Common myeloid progenitor, CD34-positive (primary cell): Measurements from ENCODE around the gene PLAGL2.

Experiments used
- CTCF ChIA-PET: fragments of 350-600 bp; sonication (Branson Sonifier 250); formaldehyde crosslinking; loops from one replicate; lab custom pipeline; 2021; ENCODE audit warnings: antibody characterized with exemption; lab: Charles Lee
- POLR2A ChIA-PET: fragments of 350-600 bp; sonication (Branson Sonifier 250); formaldehyde crosslinking; loops from one replicate; lab custom pipeline; 2021; ENCODE audit warnings: antibody characterized with exemption; lab: Charles Lee
- DNase-seq, 3 donors: peaks; one replicate each; pipeline versions ENCODE4 v3.0.0 to v3.0.0-alpha.2; 2013
- H3K27ac ChIP-seq, 2 experiments: 1 replicate in 1 of 2; 2 replicates in 1 of 2; pipeline ENCODE4 v1.7.0; 2013; ENCODE audit warnings: inconsistent platforms in 2 of 2, low read length in 2 of 2, mild to moderate bottlenecking in 2 of 2, low read depth in 1 of 2, moderate library complexity in 1 of 2; ENCODE audit not compliant: severe bottlenecking in 2 of 2, insufficient read depth in 1 of 2, poor library complexity in 1 of 2
- H3K27me3 ChIP-seq, 5 experiments: replicated peaks in 2 of 5; 1 replicate in 3 of 5; 2 replicates in 2 of 5; pipeline versions ENCODE4 v1.6.1 to v1.7.0; 2013; ENCODE audit warnings: low read length in 4 of 5, mild to moderate bottlenecking in 2 of 5, moderate library complexity in 2 of 5, inconsistent platforms in 1 of 5; ENCODE audit not compliant: insufficient read depth in 5 of 5, control insufficient read depth in 4 of 5
- H3K36me3 ChIP-seq, 4 experiments: 1 replicate in 2 of 4; 2 replicates in 2 of 4; pipeline versions ENCODE4 v1.6.1 to v1.7.0; 2013; ENCODE audit warnings: low read length in 3 of 4, control low read depth in 1 of 4, mild to moderate bottlenecking in 1 of 4; ENCODE audit not compliant: control insufficient read depth in 4 of 4, insufficient read depth in 4 of 4
- H3K4me1 ChIP-seq, 4 experiments: 1 replicate in 3 of 4; 2 replicates in 1 of 4; pipeline versions ENCODE4 v1.6.1 to v1.7.1; 2013; ENCODE audit warnings: low read length in 3 of 4, mild to moderate bottlenecking in 3 of 4, control low read depth in 1 of 4, inconsistent platforms in 1 of 4, moderate library complexity in 1 of 4; ENCODE audit not compliant: control insufficient read depth in 4 of 4, insufficient read depth in 4 of 4; ENCODE audit errors: control extremely low read depth in 1 of 4
- H3K4me3 ChIP-seq, 7 experiments: 1 replicate in 4 of 7; 2 replicates in 3 of 7; pipeline versions ENCODE4 v1.5.1 to v1.7.0; 2013; ENCODE audit warnings: mild to moderate bottlenecking in 7 of 7, low read length in 6 of 7, moderate library complexity in 6 of 7, inconsistent platforms in 2 of 7, low read depth in 2 of 7, control low read depth in 1 of 7; ENCODE audit not compliant: insufficient read depth in 4 of 7, control insufficient read depth in 1 of 7; ENCODE audit errors: extremely low read depth in 1 of 7
- H3K9me3 ChIP-seq, 5 experiments: 1 replicate in 4 of 5; 2 replicates in 1 of 5; pipeline versions ENCODE4 v1.6.1 to v1.7.1; 2013; ENCODE audit warnings: low read length in 4 of 5, mild to moderate bottlenecking in 2 of 5, inconsistent platforms in 1 of 5, low read depth in 1 of 5, moderate library complexity in 1 of 5; ENCODE audit not compliant: control insufficient read depth in 4 of 5, insufficient read depth in 2 of 5; ENCODE audit errors: control extremely low read depth in 1 of 5
- WGBS: methylation state at CpG from one replicate; pipeline ENCODE4 v1.1.5; 2013; ENCODE audit not compliant: insufficient coverage; 5-methylcytosine and 5-hydroxymethylcytosine counted together

Gene PLAGL2

GRCh38 chr20:32231245-32231644, 23.7 kb upstream of the PLAGL2 start:
- Histone ChIP-seq H3K27ac (no peak overlapping the region), H3K4me1 (peaks cover 2 to 16% (median 9%) of the 10 kb centered on the region in 4 experiments), H3K4me3 (no peak overlapping the region), H3K9me3 (no peaks in the 10 kb centered on the region), H3K27me3 (no peaks in the 10 kb centered on the region), H3K36me3 (peaks cover 3 to 77% (median 56%) of the 10 kb centered on the region in 4 experiments)
- 95% methylated on average over 4 of the region's 4 CpGs for WGBS
- POLR2A ChIA-PET: no interaction called here
- CTCF ChIA-PET: interaction anchor here (1.1 to 1.8 kb wide), 2 partner anchors 8 to 10 kb away, joined by 3 to 6 read pairs; no protein-coding TSS in a partner anchor
- DNase-seq: no peak

GRCh38 chr20:32230707-32231106, 23.2 kb upstream of the PLAGL2 start:
- 96% methylated on average over 13 of the region's 13 CpGs for WGBS
- POLR2A ChIA-PET: no interaction called here

GRCh38 chr20:32229251-32229747, 21.8 kb upstream of the PLAGL2 start:
- no peak overlapping the region for H3K4me3 ChIP-seq
- no peaks in the 10 kb centered on the region for H3K9me3 ChIP-seq
- peaks cover 2 to 15% (median 9%) of the 10 kb centered on the region in 4 experiments for H3K4me1 ChIP-seq
- H3K36me3 ChIP-seq: peaks cover 6 to 63% (median 45%) of the 10 kb centered on the region in 4 experiments
- CTCF ChIA-PET: no interaction called here
- no peak for DNase-seq
- 97% methylated on average over 5 of the region's 5 CpGs for WGBS
- no peaks in the 10 kb centered on the region for H3K27me3 ChIP-seq
- H3K27ac ChIP-seq: no peak overlapping the region
- POLR2A ChIA-PET: no interaction called here

More at GRCh38 chr20:32230707-32231106, 23.2 kb upstream of the PLAGL2 start:
- Histone ChIP-seq H3K4me3 (no peak overlapping the region), H3K27me3 (no peaks in the 10 kb centered on the region), H3K27ac (no peak overlapping the region), H3K36me3 (peaks cover 3 to 72% (median 55%) of the 10 kb centered on the region in 4 experiments), H3K4me1 (peaks cover 2 to 16% (median 9%) of the 10 kb centered on the region in 4 experiments), H3K9me3 (no peaks in the 10 kb centered on the region)
- no peak for DNase-seq
- CTCF ChIA-PET: interaction anchor here (1.1 kb wide), 1 partner anchor 10 kb away, joined by 3 read pairs; no protein-coding TSS in a partner anchor

- ChIA-PET CTCF (no interaction called here), POLR2A (no interaction called here)
- Histone ChIP-seq H3K4me3 (no peak overlapping the region), H3K36me3 (peaks cover 6 to 60% (median 44%) of the 10 kb centered on the region in 4 experiments), H3K9me3 (no peaks in the 10 kb centered on the region), H3K27me3 (no peaks in the 10 kb centered on the region), H3K27ac (no peak overlapping the region), H3K4me1 (peaks cover 2 to 12% (median 9%) of the 10 kb centered on the region in 4 experiments)
- WGBS: 94% methylated on average over 19 of the region's 22 CpGs
- DNase-seq: no peak
Observed at GRCh38 chr20:32227744-32228688, 20.5 kb upstream of the PLAGL2 start.

GRCh38 chr20:32227306-32227705, 19.8 kb upstream of the PLAGL2 start:
- H3K4me1 ChIP-seq: peaks cover 2 to 9% (median 7%) of the 10 kb centered on the region in 4 experiments

GRCh38 chr20:32226391-32226790, 18.8 kb upstream of the PLAGL2 start:
- H3K9me3 ChIP-seq: no peaks in the 10 kb centered on the region
- no peak overlapping the region for H3K4me3 ChIP-seq
- WGBS: no CpG with 5 or more reads among the region's 1 CpG
- no peak for DNase-seq
- ChIA-PET POLR2A (no interaction called here), CTCF (no interaction called here)
- peaks cover 10 to 58% (median 47%) of the 10 kb centered on the region in 4 experiments for H3K36me3 ChIP-seq
- no peaks in the 10 kb centered on the region for H3K27me3 ChIP-seq
- no peak overlapping the region for H3K27ac ChIP-seq
- H3K4me1 ChIP-seq: no peaks in the 10 kb centered on the region

More at GRCh38 chr20:32227306-32227705, 19.8 kb upstream of the PLAGL2 start:
- WGBS: 97% methylated on average over 4 of the region's 7 CpGs
- H3K4me3 ChIP-seq: no peak overlapping the region
- H3K36me3 ChIP-seq: peaks cover 10 to 60% (median 46%) of the 10 kb centered on the region in 4 experiments
- CTCF ChIA-PET: no interaction called here
- H3K27me3 ChIP-seq: no peaks in the 10 kb centered on the region
- no peak for DNase-seq
- no peak overlapping the region for H3K27ac ChIP-seq
- POLR2A ChIA-PET: no interaction called here
- H3K9me3 ChIP-seq: no peaks in the 10 kb centered on the region

GRCh38 chr20:32224463-32224862, 16.9 kb upstream of the PLAGL2 start:
- Histone ChIP-seq H3K4me1 (no peaks in the 10 kb centered on the region), H3K36me3 (peaks cover 7 to 55% (median 45%) of the 10 kb centered on the region in 4 experiments), H3K27me3 (no peaks in the 10 kb centered on the region), H3K4me3 (no peak overlapping the region), H3K27ac (no peak overlapping the region), H3K9me3 (no peaks in the 10 kb centered on the region)
- 97% methylated on average over 3 of the region's 4 CpGs for WGBS
- DNase-seq: no peak
- POLR2A ChIA-PET: interaction anchor here (0.6 to 0.7 kb wide), 2 partner anchors 9 to 34 kb away, joined by 3 read pairs; no protein-coding TSS in a partner anchor
- CTCF ChIA-PET: no interaction called here
